SKM-1 (cell line): ENCODE data around the gene WNT9B.

ENCODE experiments used
- DNase-seq: peaks from one replicate; lab custom pipeline; 2025; ENCODE audit not compliant: unreplicated experiment; lab: John Stamatoyannopoulos, UW

The WNT9B gene

DNA sequence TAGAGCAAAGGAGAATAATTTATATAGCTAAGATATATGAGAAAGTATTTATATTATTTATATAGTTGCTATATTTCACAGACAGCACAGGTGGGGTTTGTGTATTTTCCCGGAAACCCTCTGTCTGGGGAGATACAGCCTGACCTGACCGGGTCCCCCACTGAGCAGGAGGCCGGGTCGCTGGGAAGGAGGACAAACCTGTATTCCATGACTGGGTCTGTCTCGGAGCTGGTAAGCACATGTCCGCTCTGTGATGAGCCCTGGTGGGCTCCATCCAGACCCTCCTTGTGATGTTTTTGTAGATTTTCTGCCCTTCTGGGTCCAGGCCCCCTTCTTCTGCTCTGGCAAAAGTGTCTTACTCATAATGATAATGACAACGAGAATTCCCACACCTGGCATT lies 27.7 kb downstream of the WNT9B start:
- DNase-seq: no peak

DNA sequence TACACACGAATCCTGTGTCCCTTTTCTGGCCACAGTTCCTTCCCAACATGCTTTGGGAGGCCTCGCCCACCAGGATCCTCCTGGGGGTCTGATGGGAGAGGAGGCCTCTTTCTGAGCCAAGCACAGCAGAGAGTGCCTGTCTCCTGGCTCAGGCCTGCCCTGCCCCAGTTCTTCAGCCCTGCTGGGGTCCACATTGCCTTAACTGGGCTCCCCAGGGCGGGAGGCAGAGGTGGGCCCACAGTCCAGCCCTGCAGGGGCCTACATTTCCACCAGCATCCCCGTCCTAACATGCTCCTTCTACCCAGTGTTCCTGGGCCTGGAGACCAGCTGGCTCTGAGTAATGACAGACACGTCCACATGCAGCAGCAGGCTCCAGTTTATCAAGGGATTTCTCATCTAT lies 29.6 kb downstream of the WNT9B start:
- DNase-seq: no peak

DNA sequence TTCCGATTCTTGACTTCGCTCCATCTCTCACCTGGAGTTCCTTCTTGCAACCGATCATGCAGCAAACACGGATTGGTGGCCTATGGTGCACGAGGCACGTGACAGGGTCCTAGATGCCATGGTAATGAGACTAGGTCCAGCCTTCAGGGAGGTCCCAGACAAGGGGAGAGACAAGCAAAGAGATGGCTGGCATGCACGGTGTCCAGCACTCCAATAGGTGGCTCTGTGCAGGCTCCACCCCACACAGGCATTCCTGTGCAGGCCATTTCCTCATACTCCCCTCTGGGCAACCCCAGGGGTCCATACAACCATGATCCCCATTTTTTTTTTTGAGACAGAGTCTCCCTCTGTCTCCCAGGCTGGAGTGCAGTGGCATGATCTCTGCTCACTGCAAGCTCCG lies 31.3 kb downstream of the WNT9B start:
- DNase-seq: no peak

DNA sequence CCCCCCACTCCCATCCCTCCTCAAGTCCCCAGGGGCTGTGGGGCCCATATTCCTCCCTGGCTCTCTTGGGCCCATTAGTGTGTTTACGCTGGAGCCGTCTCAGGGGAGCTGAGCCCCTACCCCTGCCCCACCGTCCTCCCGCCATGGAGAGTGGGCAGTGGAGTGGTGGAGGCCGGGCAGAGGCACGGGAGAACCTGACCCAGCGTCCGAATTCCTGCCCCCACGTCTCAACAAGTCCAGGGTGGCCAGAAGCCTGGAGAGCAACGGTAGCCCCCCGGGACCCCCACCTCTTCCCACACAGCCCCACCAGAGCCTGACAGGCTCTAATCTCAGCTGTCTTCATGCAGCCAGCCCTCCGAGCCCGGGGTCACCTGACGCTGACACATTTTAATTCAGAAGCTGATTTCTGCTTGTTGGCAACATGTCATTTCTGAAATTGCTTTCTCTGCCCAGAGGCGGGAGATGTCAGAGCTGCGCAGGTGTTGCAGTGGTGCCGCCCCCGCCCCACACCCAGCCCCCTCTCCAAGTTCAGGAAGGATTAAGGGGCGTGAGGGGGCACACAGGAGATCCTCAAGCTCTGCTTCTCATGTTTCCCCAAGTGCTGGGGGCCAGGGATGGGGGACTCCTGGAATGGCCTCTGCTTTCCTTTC lies 32.6 kb downstream of the WNT9B start:
- DNase-seq: no peak

DNA sequence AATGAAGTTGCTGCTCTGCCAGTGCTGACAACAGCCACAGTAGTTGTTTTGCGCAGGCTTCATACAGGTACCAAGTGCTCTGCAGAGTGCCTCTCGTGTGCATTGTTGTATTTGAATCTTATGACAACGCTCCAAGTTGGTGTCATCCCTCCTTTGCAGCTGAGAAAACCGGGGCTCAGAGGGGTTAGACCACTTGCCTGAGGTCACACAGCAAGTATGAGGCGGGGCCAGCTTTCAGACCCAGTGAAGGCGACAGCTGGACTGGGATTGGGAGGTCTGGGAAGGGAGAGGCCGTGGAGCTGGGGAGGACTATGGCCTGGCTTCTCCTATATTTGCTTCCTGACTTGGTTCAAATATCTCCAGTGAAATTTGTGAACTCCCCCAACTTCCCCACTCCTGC lies 33.2 kb downstream of the WNT9B start:
- no peak for DNase-seq

DNA sequence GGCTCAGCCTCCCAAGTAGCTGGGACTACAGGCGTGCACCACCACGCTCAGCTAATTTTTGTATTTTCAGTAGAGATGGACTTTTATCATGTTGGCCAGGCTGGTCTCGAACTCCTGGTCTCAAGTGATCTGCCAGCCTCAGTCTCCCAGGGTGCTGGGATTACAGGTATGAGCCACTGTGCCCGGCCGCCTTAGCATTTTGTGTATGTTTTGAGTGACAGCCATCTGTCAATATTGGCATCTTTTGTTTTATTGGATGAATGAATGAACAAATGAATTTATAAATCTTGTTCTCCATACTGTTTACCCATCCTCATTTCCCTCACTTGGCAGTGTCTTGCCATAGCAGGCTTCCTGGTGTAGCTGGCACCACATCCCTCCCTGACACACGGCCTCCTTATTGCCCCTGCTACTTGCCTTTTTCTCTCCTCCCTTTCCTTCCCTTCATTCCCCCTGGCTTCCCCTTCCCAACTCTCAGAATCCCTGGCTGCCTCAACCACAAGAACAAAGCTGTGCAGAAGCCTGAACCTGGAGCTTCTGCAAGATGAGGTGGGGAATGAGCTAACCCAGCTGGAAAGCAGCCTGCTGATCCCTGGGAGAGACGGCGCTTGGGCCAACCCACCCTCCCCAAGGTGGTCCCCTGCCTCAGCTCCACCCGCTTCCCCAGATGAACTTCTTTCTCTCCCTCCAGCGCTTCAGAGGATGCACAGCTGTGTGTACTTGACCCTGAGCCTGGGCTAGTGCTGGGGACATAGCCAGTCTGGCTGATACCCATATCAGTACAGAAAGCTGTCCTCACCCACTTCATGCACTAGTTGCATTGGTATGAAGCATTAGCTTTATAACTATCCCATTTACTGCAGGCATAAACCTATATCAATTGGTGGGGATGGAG lies 34.3 kb downstream of the WNT9B start:
- no peak for DNase-seq

DNA sequence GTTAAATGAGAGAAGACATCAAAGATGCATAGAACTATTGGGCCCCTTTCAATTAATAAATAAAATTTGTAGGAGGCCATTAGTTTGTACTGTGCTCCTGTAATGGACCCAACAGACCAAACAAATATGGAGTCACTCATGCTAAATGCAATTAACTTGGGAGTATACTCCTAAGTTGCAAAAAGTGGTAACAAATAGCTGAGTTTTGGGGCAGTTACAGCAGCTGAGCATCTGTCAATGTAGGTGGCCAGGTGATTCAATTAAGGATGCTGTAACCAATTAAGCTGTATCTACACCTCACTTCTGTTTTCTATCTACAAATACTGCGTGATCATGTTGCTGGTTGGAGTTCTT lies 34.9 kb downstream of the WNT9B start:
- DNase-seq: no peak

DNA sequence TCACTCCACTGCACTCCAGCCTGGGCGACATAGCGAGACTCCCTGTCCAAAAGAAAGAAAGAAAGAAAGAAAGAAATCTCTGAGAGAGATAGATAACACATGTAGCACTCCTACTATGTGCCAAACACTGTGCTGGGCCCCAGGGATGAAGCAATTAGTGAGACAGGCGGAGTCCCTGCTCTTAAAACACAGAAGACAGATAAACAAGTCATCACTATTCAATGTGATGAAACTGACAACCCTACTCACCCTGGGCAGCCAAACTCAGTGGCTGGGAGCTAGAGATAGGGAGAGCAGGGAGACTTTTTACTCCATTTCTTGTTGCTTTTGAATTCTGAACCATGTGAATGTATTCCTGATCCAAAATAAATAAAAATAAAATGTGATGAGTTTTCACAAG lies 36.3 kb downstream of the WNT9B start:
- no peak for DNase-seq

DNA sequence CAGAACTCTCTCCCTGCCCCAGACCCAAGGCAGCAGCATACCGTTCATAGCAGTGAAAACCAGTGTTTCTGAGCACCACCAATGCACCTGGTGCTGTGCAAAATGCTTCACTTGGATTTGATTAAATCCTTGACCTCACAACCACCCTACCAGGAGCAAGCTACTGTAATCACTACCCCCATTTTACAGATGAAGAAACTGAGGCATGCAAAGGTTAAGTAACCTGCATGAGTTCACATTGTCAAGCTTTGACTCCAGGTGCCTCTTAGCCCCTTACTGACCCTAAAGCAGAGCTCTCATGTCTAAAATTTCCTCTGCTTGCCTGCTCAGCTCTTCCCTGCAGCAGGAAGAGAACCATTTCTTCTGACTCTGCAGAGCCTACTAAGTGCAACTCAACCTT lies 37.3 kb downstream of the WNT9B start:
- DNase-seq: no peak

DNA sequence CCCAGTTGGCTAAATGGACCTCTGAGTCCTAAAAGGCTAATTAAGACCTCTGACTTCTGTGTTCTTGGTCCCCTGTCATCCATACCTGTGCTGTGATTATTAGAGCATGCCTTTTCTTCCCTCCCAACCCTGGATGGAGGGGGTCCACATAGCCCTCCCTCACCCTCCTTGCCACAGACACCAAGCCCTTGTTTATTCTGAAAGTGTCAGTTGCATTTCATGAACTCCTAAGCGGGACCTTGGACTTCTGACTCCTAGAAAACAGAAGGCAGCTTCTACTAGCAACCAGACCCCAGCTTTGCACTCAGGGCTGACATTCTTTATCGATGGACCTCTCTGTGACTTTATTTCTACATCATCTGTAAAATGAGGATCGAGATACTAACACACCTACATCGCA lies 38.1 kb downstream of the WNT9B start:
- no peak for DNase-seq

DNA sequence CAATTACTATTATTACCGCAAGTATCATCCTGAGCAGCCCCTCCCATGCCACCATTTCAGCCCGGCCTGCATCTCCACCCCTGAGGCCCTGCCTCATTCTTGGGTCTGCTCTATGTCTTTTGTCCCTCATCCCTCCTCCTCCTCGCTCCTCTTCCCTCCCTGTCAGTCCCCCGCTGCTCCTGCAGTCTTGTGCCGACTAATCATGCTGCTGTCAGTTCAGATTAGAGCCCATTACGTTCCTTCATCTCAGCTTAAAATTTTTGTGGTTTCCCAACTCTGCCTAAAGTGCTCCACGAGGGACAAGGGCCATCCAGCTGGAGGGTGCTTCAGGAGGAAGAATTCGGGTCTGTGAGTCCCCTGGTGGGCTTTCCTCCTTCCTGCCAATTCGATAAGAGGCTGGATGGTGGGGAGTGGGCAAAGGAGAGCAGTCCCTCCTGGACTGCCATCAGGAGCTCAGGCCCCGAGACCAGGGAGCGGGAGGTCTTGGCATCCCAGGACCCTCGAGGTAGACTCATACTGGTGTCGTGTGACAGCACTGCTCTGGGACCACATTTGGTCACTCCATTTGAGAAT lies 38.7 kb downstream of the WNT9B start:
- no peak for DNase-seq

DNA sequence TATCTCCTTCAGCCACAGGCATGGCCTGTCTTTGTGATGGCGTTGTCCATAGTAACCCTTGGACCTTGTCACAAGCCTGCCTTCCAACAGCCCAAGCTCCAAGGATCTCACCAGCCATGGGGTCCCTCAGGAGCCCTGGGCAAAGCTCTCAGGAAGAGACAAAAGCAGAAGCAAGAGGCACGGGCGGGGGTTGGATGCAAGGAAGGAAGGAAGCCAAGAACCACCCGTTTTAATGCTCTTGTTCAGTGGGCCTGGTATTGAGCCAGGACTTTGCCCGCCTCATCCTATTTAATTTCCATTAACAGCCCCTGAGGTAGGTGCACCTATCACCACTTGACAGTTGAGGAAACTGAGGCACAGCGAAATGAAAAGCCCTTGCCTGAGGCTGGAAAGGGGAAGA lies 39.3 kb downstream of the WNT9B start:
- no peak for DNase-seq

DNA sequence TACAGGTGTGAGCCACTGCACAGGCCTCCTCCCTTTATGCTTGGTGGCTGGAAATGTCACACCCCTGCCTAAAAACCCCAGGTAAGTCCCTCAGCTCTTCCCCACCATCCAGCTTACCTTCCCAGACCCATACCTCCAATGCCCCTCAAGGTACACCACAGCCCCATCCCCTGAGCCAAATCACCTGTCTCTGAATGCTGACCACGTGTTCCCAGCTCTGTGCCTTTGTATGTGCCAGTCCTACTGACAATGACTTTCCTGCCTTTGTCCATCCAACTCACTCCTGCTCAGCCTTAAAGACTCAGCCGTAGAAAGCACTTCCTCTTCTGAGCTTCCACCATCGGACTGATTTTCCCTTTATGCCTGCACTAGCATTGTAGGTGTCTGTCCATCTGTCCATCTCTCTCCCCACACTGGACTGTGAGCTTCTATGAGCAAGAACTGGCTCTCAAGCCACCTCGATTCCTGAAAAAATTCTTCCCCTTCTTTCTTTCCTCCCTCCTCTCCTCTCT lies 40.9 kb downstream of the WNT9B start:
- no peak for DNase-seq

DNA sequence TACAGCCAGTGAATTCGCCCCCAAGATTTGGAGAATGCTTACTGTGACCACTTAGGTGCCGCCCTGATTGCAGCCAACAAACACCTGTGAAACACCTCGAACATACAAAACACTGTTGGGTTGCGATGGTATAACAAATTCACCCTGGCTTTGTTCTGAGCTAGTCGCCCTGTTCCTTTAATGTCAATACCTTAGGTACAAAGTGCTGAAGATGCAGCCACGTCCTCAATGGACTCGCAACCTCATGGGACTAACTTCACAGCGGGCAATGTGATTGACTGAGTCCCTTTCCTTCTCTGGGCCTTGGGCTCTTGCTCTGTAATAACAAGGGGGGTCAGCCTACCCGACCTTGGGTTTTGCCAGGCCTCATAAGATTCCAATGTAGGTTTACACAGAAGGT lies 42.6 kb downstream of the WNT9B start:
- DNase-seq: no peak

DNA sequence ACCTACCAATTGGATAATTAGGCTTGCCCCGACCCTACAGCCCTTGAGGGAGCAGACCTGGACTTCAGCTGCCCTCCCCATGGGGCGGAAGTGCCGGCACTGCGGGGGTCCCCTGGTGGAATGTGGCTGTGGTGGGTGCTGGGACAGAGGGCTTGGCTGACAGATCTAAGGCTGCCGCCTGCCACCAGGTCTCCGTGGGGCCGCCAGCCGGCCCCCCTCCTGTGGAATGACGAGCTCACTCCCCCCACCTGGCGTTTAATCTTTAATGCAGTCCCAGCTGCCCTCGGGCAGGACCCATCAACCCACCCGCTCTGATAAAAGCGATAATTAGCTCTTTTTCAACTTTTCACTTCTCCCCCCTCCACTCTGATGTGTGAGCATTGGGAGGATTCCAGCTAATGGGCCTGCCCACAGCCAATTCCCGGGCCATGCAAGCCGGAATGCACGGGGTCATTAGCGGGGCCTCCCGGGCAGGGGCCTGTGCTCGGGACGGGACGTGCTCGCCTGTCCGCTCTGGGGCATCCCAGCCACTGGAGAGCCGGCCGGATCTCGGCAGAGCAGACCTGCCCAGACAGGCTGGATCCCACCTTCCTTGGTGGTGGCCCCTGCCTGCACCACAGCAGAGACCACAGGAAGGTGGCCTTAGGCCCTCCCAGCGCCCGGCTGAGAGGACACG lies 43.2 kb downstream of the WNT9B start:
- DNase-seq: no peak

DNA sequence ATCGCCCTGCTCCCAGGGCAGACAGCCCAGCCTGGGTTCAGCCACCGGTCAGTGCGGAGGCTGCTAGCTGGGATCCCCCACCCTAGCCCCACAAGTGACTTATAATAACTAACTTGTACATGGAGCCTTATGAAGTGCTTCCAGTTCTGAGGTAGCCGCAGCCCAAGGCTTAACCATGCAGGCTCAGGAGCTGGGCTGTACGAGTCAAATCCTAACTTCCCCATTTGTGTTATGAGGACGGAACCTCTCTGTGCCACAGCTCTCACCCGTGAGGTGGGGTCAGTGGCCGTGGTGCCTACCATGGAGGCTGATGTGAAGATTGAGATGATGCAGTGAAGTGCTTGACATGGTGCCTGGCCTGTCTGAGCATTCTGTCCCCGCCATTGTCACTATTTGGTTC lies 43.8 kb downstream of the WNT9B start:
- no peak for DNase-seq

DNA sequence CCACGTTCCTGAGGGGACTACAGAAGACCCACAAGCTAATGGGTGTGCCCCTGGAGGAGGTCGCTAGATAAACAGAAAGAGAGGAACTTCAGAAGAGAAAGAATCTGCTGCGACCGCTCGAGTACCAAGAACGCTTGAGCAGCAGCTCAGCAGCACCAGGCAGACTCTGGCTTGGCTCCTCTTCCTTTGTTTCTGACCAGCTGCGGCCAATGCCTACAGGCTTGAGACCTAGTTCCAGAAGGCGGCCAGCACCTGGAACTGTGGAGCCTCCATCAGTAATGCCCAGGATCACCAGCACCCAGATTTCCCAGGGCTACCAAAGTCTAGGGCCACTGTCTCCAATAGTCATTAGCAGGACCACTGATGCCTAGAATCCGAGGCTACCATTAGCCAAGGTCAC lies 45.6 kb downstream of the WNT9B start:
- DNase-seq: no peak

DNA sequence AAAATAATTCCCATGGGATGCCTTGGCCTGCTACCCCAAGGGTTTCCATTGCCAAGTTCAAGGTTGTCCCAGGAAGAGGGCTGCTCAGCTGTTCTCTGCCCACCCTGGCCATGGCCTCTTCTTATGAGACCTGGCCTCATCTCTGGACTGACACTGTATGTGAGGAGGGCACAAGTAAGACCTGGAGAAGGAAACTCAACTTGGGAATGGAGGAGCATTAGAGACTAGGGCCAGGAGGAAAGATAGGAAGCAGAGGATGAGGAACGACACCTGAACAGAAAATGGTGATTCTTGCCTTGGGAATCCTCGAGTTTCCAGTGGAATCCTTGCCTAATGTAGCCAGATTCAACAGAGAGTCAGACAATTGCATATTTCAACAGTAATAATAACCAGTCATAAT lies 47.0 kb downstream of the WNT9B start:
- no peak for DNase-seq

DNA sequence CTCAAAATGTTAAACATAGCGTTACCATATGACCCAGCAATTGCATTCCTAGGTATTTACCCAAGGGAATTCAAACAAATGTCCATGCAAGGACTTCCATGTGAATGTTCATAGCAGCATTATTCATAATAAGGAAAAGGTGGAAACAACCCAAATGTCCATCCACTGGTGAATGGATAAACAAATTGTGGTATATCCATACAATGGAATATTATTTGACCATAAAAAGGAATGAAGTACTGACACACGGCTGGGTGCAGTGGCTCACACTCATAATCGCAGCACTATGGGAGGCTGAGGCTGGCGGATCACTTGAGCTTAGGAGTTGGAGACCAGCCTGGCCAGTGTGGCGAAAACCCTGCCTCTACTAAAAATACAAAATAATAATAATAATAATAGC lies 47.5 kb downstream of the WNT9B start:
- DNase-seq: no peak

DNA sequence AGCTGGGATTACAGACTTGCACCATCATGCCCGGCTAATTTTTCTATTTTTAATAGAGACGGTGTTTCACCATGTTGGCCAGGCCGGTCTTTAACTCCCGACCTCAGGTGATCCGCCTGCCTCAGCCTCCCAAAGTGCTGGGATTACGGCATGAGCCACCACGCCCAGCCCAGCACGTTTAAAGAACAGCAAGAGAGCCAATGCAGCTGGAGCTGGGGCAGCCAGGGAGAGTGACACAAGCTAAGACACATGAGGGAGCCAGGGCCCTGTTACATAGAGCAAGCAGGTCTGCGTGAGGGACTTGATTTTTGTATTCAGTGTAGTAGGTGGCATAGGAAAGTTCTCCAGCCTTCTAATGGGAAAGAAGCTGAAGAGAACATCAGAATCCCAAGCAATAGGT lies 49.9 kb downstream of the WNT9B start:
- DNase-seq: no peak

DNA sequence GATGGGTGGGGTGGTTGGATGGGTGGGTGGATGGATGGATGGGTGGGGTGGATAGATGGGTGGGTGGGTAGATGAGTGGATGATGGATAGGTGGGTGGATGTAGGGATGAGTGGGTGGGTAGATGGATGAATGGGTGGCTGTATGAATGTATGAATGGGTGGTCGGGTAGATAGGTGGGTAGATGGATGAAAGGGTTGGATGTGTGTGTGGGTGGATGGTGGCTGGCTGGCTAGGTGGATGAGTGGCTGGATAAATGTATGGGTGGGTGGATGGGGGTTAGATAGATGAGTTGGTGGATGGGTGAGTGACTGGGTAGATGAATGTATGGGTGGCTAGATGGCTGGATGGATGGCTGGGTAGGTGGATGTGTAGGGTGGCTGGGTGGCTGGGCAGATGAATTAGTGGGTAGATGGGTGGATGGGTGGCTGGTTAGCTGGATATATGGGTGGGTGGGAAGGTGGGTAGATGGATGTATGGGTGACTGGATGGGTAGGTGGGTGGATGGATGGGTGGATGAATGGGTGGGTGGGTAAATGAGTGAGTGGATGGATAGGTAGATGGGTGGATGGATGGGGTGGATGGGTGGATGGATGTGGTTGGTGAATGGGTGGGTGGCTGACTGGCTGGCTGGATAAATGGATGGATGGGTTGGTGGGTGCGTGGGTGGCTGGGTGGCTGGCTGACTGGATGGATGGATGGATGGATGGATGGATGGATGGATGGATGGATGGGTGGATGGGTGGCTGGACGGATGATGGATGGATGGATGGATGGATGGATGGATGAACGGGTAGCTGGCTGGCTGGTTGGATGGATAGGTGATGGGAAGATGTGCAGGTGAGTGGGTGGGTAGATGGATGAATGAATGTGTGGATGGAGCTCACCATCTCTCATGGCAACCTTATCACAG lies 52.6 kb downstream of the WNT9B start:
- DNase-seq: no peak
